GM12865 (cell line): ENCODE measurements around the gene DSTYK.
A peak's percentile ranks its signal among the peaks of the same experiment; 100 is the strongest.
"Not testable (repeated sequence)": the region's sequence is repeated elsewhere in the genome, so short reads cannot be mapped to it uniquely, and the experiment has no call there.

Source experiments
- DNase-seq: peaks from one replicate; pipeline ENCODE4 v3.0.0; 2010; ENCODE audit warnings: low read depth
- H3K4me3 ChIP-seq: 2 replicates; pipeline ENCODE4 v1.5.1; 2011; ENCODE audit warnings: mild to moderate bottlenecking, low read depth, low read length, control low read depth
- CTCF ChIP-seq: IDR thresholded peaks from 2 replicates; pipeline ENCODE4 v1.5.1; 2011; ENCODE audit warnings: low read length, control low read depth, low read depth, inconsistent platforms; ENCODE audit not compliant: insufficient read depth; ENCODE audit errors: missing control alignments

DSTYK gene

DNA sequence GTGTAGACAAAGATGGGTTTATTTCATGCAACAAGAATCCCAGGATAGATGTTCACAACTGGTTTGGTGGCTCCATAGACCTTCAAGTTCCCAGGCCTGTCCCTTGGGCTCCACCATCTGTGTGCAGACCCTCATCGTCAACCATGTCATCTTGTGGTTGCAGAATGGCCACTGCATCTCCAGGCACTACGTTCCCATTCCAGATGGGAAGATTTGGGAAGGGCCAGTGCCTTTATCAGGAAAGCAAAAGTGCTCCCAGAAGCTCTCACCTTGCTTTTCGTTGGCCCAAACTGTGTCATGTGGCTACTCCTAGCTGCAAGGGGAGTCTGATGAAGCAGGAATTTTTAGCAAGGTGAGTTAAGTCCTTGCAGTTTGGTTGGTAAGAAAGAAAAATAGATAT lies 29.1 kb upstream of the DSTYK start:
- TF ChIP-seq CTCF = no peak
- no peak overlapping the region for H3K4me3 ChIP-seq
- no peak for DNase-seq

DNA sequence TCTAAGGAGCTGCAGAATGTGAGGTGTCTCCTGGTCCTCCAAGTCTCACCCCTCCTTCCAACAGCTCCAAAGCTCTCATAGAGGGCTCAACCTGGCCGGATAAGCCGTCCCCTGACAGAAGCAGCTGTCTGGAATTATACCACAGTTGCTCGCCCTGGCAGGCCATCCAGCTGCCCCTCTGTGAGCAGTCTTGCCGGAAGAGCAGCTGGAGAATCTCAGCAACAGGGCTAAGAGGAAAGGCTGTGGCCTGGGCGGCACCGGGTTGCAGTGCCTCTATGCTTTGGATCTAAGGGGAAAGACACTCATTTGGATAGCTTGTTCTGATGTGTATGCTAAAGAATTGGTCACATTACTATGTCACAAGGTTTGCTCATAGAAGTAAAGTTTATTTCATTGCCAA lies 28.6 kb upstream of the DSTYK start:
- no peak for TF ChIP-seq CTCF
- H3K4me3 ChIP-seq = no peak overlapping the region
- DNase-seq = no peak

GRCh38 chr1:205239078-205239477 lies 27.6 kb upstream of the DSTYK start:
- no peak for DNase-seq
- TF ChIP-seq CTCF = no peak
- no peak overlapping the region for H3K4me3 ChIP-seq

- peak; percentile 41 for DNase-seq
- no peak overlapping the region for H3K4me3 ChIP-seq
- TF ChIP-seq CTCF = no peak
Observed at GRCh38 chr1:205237526-205238484, 26.3 kb upstream of the DSTYK start.

DNA sequence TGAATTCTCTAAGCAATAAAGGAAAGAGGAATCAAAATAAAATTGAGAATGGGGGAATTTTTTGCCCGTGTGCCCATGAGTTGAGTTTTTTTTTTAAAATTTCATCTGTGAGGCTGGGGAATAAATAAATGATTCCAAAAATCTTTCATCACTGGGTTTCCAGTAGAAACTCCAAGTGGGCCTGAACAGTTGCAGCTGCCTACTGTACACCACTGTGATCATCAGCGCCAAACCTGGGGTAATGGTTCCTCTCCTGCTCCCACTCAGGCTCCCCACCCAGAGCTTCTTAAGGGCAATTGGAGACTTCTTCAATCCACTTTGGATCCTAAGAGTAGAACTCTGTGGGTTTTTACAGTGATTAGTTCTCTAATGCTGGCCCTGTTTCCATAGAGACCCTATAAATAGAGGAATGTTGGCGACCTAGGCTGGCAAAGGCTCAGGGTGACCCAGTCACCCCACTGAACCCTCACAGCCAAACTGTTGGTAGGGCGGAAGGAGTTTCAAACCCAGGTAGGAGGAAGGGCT lies 25.5 kb upstream of the DSTYK start:
- DNase-seq = no peak
- H3K4me3 ChIP-seq = no peak overlapping the region
- no peak for TF ChIP-seq CTCF

DNA sequence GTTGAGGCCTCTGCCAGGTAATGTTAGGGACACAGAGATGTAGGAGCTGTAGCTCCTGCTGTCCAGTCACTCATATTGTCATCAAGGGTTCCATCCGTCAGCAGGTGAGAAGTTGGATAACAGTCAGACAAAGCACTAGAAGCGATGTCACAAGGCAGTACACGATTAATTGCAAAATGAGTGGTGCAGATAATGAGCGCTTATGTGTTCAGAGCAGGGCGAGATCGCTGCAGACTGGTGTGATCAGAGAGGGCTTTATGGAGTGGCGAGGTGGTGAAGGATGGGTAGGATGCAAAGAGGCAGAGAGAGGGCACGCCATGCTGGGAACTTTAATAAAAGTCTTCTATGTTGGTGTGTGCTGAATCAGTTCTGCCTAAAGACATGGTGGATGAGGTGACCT lies 25.0 kb upstream of the DSTYK start:
- no peak for TF ChIP-seq CTCF
- DNase-seq = no peak
- H3K4me3 ChIP-seq = no peak overlapping the region

DNA sequence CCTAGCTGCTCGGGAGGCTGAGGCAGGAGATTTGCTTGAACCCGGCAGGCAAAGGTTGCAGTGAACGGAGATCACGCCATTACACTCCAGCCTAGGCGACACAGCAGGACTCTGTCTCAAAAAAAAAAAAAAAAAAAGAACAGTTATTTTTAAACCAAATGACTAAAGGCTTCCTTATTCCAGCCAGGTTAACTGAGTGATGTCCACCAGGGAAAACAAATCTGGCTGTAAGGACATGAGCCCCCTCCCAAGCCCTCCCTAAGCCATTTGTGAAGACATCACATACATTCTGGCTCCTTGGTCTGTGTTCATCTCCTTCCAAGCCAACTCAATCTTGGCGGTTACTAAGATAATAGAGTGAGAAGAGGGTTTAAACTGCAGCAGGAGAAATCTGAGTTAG lies 24.4 kb upstream of the DSTYK start:
- no peak for TF ChIP-seq CTCF
- no peak overlapping the region for H3K4me3 ChIP-seq
- DNase-seq = no peak

- H3K4me3 ChIP-seq, DNase-seq: not testable (repeated sequence)
Observed at GRCh38 chr1:205233986-205234385, 22.5 kb upstream of the DSTYK start.
